AG04450 (cell line): Measurements from ENCODE around the gene UCN2. TPM values are rescaled to one million over a fixed set of nuclear protein-coding genes. Genes with fewer than 3 reads are reported as not detected.

Experiments used
- CTCF ChIA-PET: fragments of 300-600, 350-600 bp; formaldehyde crosslinking; extraction: SDS; loops from one replicate; lab custom pipeline; 2022; ENCODE audit warnings: antibody characterized with exemption, inconsistent platforms; lab: Charles Lee
- POLR2A ChIA-PET: fragments of 350-600 bp; formaldehyde crosslinking; extraction: SDS; loops from one replicate; lab custom pipeline; 2021; ENCODE audit warnings: antibody characterized with exemption, inconsistent platforms; lab: Yijun Ruan, JAX
- DNase-seq: peaks from one replicate; pipeline ENCODE4 v3.0.0-alpha.2; 2011; ENCODE audit warnings: low read depth, low spot score
- H3K27ac ChIP-seq: one replicate; pipeline ENCODE4 v1.5.1; 2012; ENCODE audit warnings: low read depth, low read length, control low read depth
- H3K27me3 ChIP-seq: one replicate; pipeline ENCODE4 v1.6.0; 2012; ENCODE audit warnings: low read length; ENCODE audit not compliant: control insufficient read depth, insufficient read depth
- H3K4me3 ChIP-seq: 2 replicates; pipeline ENCODE4 v1.5.1; 2011; ENCODE audit warnings: mild to moderate bottlenecking, low read depth, low read length, control low read depth
- H3K9me3 ChIP-seq: 2 replicates; pipeline ENCODE4 v1.5.1; 2012; ENCODE audit warnings: low read length; ENCODE audit not compliant: control insufficient read depth, insufficient read depth
- CTCF ChIP-seq: IDR thresholded peaks from 2 replicates; pipeline ENCODE4 v1.5.1; 2011; ENCODE audit warnings: low read depth, low read length, control low read depth, inconsistent platforms
- polyA minus RNA-seq: library from RNA; depleted of rRNA, polyadenylated mRNA; stranded (reverse); fragments of >200 nt; gene quantifications from 2 replicates; pipeline ENCODE4 v1.2.3, GENCODE V29; 2011; rRNA and poly(A)+ RNA removed
- polyA plus RNA-seq: library from polyadenylated mRNA; depleted of rRNA; stranded (reverse); fragments of >200 nt; gene quantifications from 2 replicates; pipeline ENCODE4 v1.2.3, GENCODE V29; 2011; rRNA removed

UCN2 gene
- 1.2 and 2.2 TPM in 2 replicates for polyA plus RNA-seq
- polyA minus RNA-seq = 1.3 and 1.7 TPM in 2 replicates

- no peaks in the 10 kb centered on the region for H3K27me3 ChIP-seq
- DNase-seq = no peak
- no peak within 1 kb of the TSS for H3K4me3 ChIP-seq
- ChIA-PET POLR2A (interaction anchor here (0.6 to 0.7 kb wide), 2 partner anchors 48 to 920 kb away, joined by 4 read pairs; no protein-coding TSS in a partner anchor), CTCF (interaction anchor here (0.5 to 1.0 kb wide), 5 partner anchors 10 to 127 kb away, joined by 3 to 9 read pairs (median 4); no protein-coding TSS in a partner anchor)
- no peaks in the 10 kb centered on the region for H3K9me3 ChIP-seq
- peak within 1 kb of the TSS; percentile 77 for H3K27ac ChIP-seq
- no peak for TF ChIP-seq CTCF
These were observed at the start of gene UCN2 for GRCh38 chr3:48563382-48563918. Gene UCN2, minus strand, starts transcription at chr3:48563781. Its CDS starts 657 bp downstream, at chr3:48563124.

- H3K9me3 ChIP-seq = peaks cover 10% of the 10 kb centered on the region
- H3K4me3 ChIP-seq = no peak overlapping the region
- TF ChIP-seq CTCF = no peak
- no peaks in the 10 kb centered on the region for H3K27me3 ChIP-seq
- H3K27ac ChIP-seq = peak overlapping the region; percentile 47
- POLR2A ChIA-PET = interaction anchor here (0.6 to 1.6 kb wide), 6 partner anchors 14 to 910 kb away, joined by 3 to 11 read pairs (median 4); partner anchors contain the start of gene SLC26A6
- no peak for DNase-seq
- CTCF ChIA-PET = interaction anchor here (0.7 to 4.0 kb wide), 2 partner anchors 23 to 176 kb away, joined by 3 to 18 read pairs; partner anchors contain the start of gene SLC26A6
These were observed 48.7 kb upstream of the UCN2 start for GRCh38 chr3:48612309-48612708.

GRCh38 chr3:48609088-48610005 is 45.8 kb upstream of the UCN2 start, which contains the start of gene UQCRC1:
Gene UQCRC1, minus strand, starts transcription at chr3:48609646. Its CDS starts 26 bp downstream, at chr3:48609620.
- Histone ChIP-seq H3K4me3 (peak within 1 kb of the TSS; percentile 99), H3K27ac (peak within 1 kb of the TSS; percentile 11), H3K9me3 (no peaks in the 10 kb centered on the region; the same call in 1 of the 2 replicates), H3K27me3 (no peaks in the 10 kb centered on the region)
- CTCF ChIA-PET = interaction anchor here (1.0 kb wide), 1 partner anchor 11 kb away, joined by 3 read pairs; no protein-coding TSS in a partner anchor
- POLR2A ChIA-PET = interaction anchor here (1.6 kb wide), 1 partner anchor 26 kb away, joined by 13 read pairs; the partner anchor contains the start of gene SLC26A6
- TF ChIP-seq CTCF = peak; percentile 72
- peak; percentile 82 for DNase-seq

- DNase-seq = no peak
- CTCF ChIA-PET = no interaction called here
These were observed 43.9 kb upstream of the UCN2 start for GRCh38 chr3:48607519-48607918.

More at GRCh38 chr3:48607519-48607918, 43.9 kb upstream of the UCN2 start:
- no peak overlapping the region for H3K27ac ChIP-seq
- no peak overlapping the region for H3K4me3 ChIP-seq
- no peak for TF ChIP-seq CTCF
- POLR2A ChIA-PET = no interaction called here
- no peaks in the 10 kb centered on the region for H3K27me3 ChIP-seq
- no peaks in the 10 kb centered on the region; the same call in 1 of the 2 replicates for H3K9me3 ChIP-seq
